SK-N-SH (cell line): Measurements from ENCODE around the gene YAF2. TPM values are rescaled to one million over a fixed set of nuclear protein-coding genes. Genes with fewer than 3 reads are reported as not detected.
A peak's percentile ranks its signal among the peaks of the same experiment; 100 is the strongest.

ENCODE experiments used
- CTCF ChIA-PET: fragments of 300-600, 350-600 bp; formaldehyde crosslinking; extraction: SDS; loops from one replicate; lab custom pipeline; 2021; lab: Yijun Ruan, JAX
- POLR2A ChIA-PET: fragments of 350-600 bp; sonication (Branson Sonifier 250); formaldehyde crosslinking; extraction: SDS; loops from one replicate; lab custom pipeline; 2020; ENCODE audit warnings: antibody characterized with exemption, inconsistent platforms; lab: Yijun Ruan, JAX
- DNase-seq: peaks from one replicate; pipeline ENCODE4 v3.0.0; 2012
- H2AFZ ChIP-seq: fragments of 200-600 bp; sonication (generic); 2 replicates; pipeline ENCODE4 v1.8.1; 2016; ENCODE audit warnings: antibody characterized with exemption, mild to moderate bottlenecking, low read depth
- H3F3A ChIP-seq: fragments of 200-600 bp; sonication (generic); replicated peaks from 2 replicates; pipeline ENCODE3; 2016; ENCODE audit warnings: antibody characterized with exemption, mild to moderate bottlenecking; ENCODE audit not compliant: insufficient read depth
- H3K27ac ChIP-seq, 2 experiments: fragments of 200-500 bp in 1 of 2; fragments of 200-600 bp in 1 of 2; sonication (Bioruptor generic) in 1 of 2; sonication (generic), shearing (Covaris generic) in 1 of 2; 2 replicates each; pipeline versions ENCODE4 v1.5.1 to v1.6.1; 2014 to 2016; ENCODE audit warnings: low read depth in 2 of 2, inconsistent platforms in 1 of 2, low read length in 1 of 2, mild to moderate bottlenecking in 1 of 2, mixed read lengths in 1 of 2
- H3K27me3 ChIP-seq: fragments of 200-600 bp; sonication (generic), shearing (Covaris generic); 2 replicates; pipeline ENCODE4 v1.6.1; 2016; ENCODE audit warnings: mixed run types; ENCODE audit not compliant: insufficient read depth
- H3K36me3 ChIP-seq, 2 experiments: fragments of 200-500 bp in 1 of 2; fragments of 200-600 bp in 1 of 2; sonication (Bioruptor generic) in 1 of 2; sonication (generic) in 1 of 2; replicated peaks in 1 of 2; 2 replicates each; pipeline versions ENCODE3 to v1.5.1; 2014 to 2016; ENCODE audit warnings: low read length in 1 of 2, mild to moderate bottlenecking in 1 of 2; ENCODE audit not compliant: insufficient read depth in 2 of 2, control insufficient read depth in 1 of 2
- H3K4me1 ChIP-seq, 2 experiments: fragments of 200-500 bp in 1 of 2; fragments of 200-600 bp in 1 of 2; sonication (Bioruptor generic) in 1 of 2; sonication (generic), shearing (Covaris generic) in 1 of 2; 2 replicates each; pipeline versions ENCODE4 v1.5.1 to v1.6.1; 2014 to 2016; ENCODE audit warnings: low read depth in 1 of 2, low read length in 1 of 2, mixed run types in 1 of 2; ENCODE audit not compliant: insufficient read depth in 2 of 2, control insufficient read depth in 1 of 2
- H3K4me2 ChIP-seq: fragments of 200-600 bp; sonication (generic), shearing (Covaris generic); 2 replicates; pipeline ENCODE4 v1.6.1; 2017; ENCODE audit warnings: mixed run types
- H3K4me3 ChIP-seq, 2 experiments: fragments of 200-500 bp in 1 of 2; fragments of 200-600 bp in 1 of 2; sonication (Bioruptor generic) in 1 of 2; sonication (generic), shearing (Covaris generic) in 1 of 2; 2 replicates each; pipeline versions ENCODE4 v1.5.1 to v1.8.1; 2014 to 2016; ENCODE audit warnings: low read depth in 2 of 2, inconsistent platforms in 1 of 2, low read length in 1 of 2, mild to moderate bottlenecking in 1 of 2, mixed read lengths in 1 of 2, moderate library complexity in 1 of 2
- H3K79me2 ChIP-seq: fragments of 200-600 bp; sonication (generic); 2 replicates; pipeline ENCODE4 v1.8.1; 2017; ENCODE audit warnings: mild to moderate bottlenecking; ENCODE audit not compliant: insufficient read depth
- H3K9ac ChIP-seq: fragments of 200-600 bp; sonication (generic); 2 replicates; pipeline ENCODE4 v1.6.1; 2017; ENCODE audit warnings: mixed run types
- H3K9me2 ChIP-seq: fragments of 200-600 bp; sonication (generic); 2 replicates; pipeline ENCODE4 v1.6.1; 2017; ENCODE audit warnings: mixed run types
- H3K9me3 ChIP-seq: fragments of 200-600 bp; sonication (generic); 2 replicates; pipeline ENCODE4 v1.6.1; 2017; ENCODE audit warnings: mixed run types, mild to moderate bottlenecking, moderate library complexity
- H4K20me1 ChIP-seq: fragments of 200-600 bp; sonication (generic); 2 replicates; pipeline ENCODE4 v1.6.1; 2017; ENCODE audit warnings: mild to moderate bottlenecking, mixed run types; ENCODE audit not compliant: insufficient read depth
- CHD2 ChIP-seq: fragments of 150-350 bp; IDR thresholded peaks from 2 replicates; pipeline ENCODE4 v1.6.1; 2018; ENCODE audit warnings: low read length; ENCODE audit not compliant: partially characterized antibody
- CTCF ChIP-seq: fragments of 200-600 bp; sonication (generic); IDR thresholded peaks from 2 replicates; pipeline ENCODE4 v1.6.1; 2017; ENCODE audit warnings: antibody characterized with exemption, mild to moderate bottlenecking, moderate library complexity
- FOXJ3 ChIP-seq: sonication (generic); formaldehyde crosslinking; IDR thresholded peaks from 2 replicates; pipeline ENCODE4 v1.5.1; 2020; ENCODE audit warnings: mild to moderate bottlenecking, missing genetic modification reagents
- FOXM1 ChIP-seq: IDR thresholded peaks from 2 replicates; pipeline ENCODE4 v1.4.0; 2012; ENCODE audit warnings: low read depth, mild to moderate bottlenecking
- GATA2 ChIP-seq: sonication (generic); formaldehyde crosslinking; IDR thresholded peaks from 2 replicates; pipeline ENCODE4 v1.5.0; 2020; ENCODE audit warnings: mild to moderate bottlenecking, missing genetic modification reagents
- MXI1 ChIP-seq: IDR thresholded peaks from 2 replicates; pipeline ENCODE4 v1.6.1; 2012; ENCODE audit warnings: mild to moderate bottlenecking, low read depth, low read length, improper control_type of control experiment
- NFIC ChIP-seq: IDR thresholded peaks from 2 replicates; pipeline ENCODE4 v1.4.0; 2012; ENCODE audit warnings: borderline replicate concordance
- PBX3 ChIP-seq: IDR thresholded peaks from 2 replicates; pipeline ENCODE4; 2012
- TAF1 ChIP-seq: IDR thresholded peaks from 2 replicates; pipeline ENCODE4 v1.6.1; 2012; ENCODE audit warnings: low read depth, mild to moderate bottlenecking, low read length, moderate library complexity, borderline replicate concordance
- TCF12 ChIP-seq: IDR thresholded peaks from 2 replicates; pipeline ENCODE4 v1.4.0; 2012
- TEAD4 ChIP-seq: IDR thresholded peaks from 2 replicates; pipeline ENCODE4 v1.4.0; 2012; ENCODE audit warnings: mild to moderate bottlenecking, borderline replicate concordance; ENCODE audit not compliant: insufficient read depth
- USF1 ChIP-seq: IDR thresholded peaks from 2 replicates; pipeline ENCODE4 v1.4.0; 2012; ENCODE audit warnings: low read depth, borderline replicate concordance
- ZBTB33 ChIP-seq: IDR thresholded peaks from 2 replicates; pipeline ENCODE4 v1.4.0; 2012; ENCODE audit warnings: low read depth, borderline replicate concordance
- WGBS: methylation state at CpG from one replicate; pipeline ENCODE4 v1.1.6; 2017; ENCODE audit warnings: low lambda C conversion rate; 5-methylcytosine and 5-hydroxymethylcytosine counted together
- polyA plus RNA-seq, 3 experiments: library from polyadenylated mRNA; depleted of rRNA; stranded (reverse); fragments of >200 nt; gene quantifications; 2 replicates each; pipeline ENCODE4 v1.2.3, GENCODE V29; 2012

Gene YAF2
- polyA plus RNA-seq, 1 of the 3 experiments (the other 2 are of a cell fraction): 5.3 TPM

GRCh38 chr12:42221726-42222125, 16.3 kb downstream of the YAF2 start:
- TF ChIP-seq FOXJ3 (CRISPR knock-in tag) (no peak), TEAD4 (no peak), MXI1 (no peak), CHD2 (no peak), ZBTB33 (no peak), TAF1 (no peak), TCF12 (no peak), USF1 (no peak), FOXM1 (no peak), NFIC (no peak), GATA2 (CRISPR knock-in tag) (no peak), PBX3 (no peak), CTCF (no peak)
- Histone ChIP-seq H3K27me3 (no peaks in the 10 kb centered on the region), H4K20me1 (no peaks in the 10 kb centered on the region), H3K9me2 (no peaks in the 10 kb centered on the region), H3K4me1 (peaks cover 2 to 9% of the 10 kb centered on the region in 2 experiments; a peak in 3 of 4 replicates), H3K4me2 (0 out of 2 replicates have a peak overlapping the region, but pooled peaks have one; percentile 4), H3F3A (peaks cover 9% of the 10 kb centered on the region), H3K9me3 (no peaks in the 10 kb centered on the region), H3K4me3 (no peak overlapping the region), H3K9ac (no peak overlapping the region), H3K36me3 (peaks cover 0 to 6% of the 10 kb centered on the region in 2 experiments), H3K27ac (no peak overlapping the region), H3K79me2 (peaks cover 46% of the 10 kb centered on the region), H2AFZ (no peak overlapping the region)
- ChIA-PET CTCF (no interaction called here), POLR2A (no interaction called here)
- no peak for DNase-seq
- WGBS: 92% methylated on average over 2 of the region's 2 CpGs
